Measurements from ENCODE around the gene NLGN4X.

GRCh38 chrX:5976332-5976731 is 252.3 kb downstream of the NLGN4X start:
- TF ChIP-seq GATA2 (IDR thresholded peaks at IDR 0.05; ENCODE audit: low read depth, low read length) (no peak), GATA3 (IDR thresholded peaks at IDR 0.05; ENCODE audit: low read depth, low read length) (no peak)

All from SH-SY5Y (cell line).